HG03175 (cell line): ENCODE measurements around the gene ORAI3.

Source experiments
- ATAC-seq: cut with Tn5 transposase; IDR thresholded peaks from one replicate; pipeline ENCODE4 v1.9.1; 2021; ENCODE audit warnings: mild to moderate bottlenecking, moderate library complexity; ENCODE audit not compliant: unreplicated experiment

The ORAI3 gene

GRCh38 chr16:30987581-30988190 lies 38.8 kb downstream of the ORAI3 start:
- no peak for ATAC-seq

GRCh38 chr16:30989469-30990047 lies 40.7 kb downstream of the ORAI3 start:
- ATAC-seq: no peak

GRCh38 chr16:30990105-30990504 lies 41.2 kb downstream of the ORAI3 start:
- no peak for ATAC-seq

- ATAC-seq: no peak
These were observed 42.2 kb downstream of the ORAI3 start for GRCh38 chr16:30991052-30991451.

- ATAC-seq: no peak
These were observed 43.5 kb downstream of the ORAI3 start for GRCh38 chr16:30992276-30992780.

- ATAC-seq: no peak
These were observed 44.3 kb downstream of the ORAI3 start for GRCh38 chr16:30992931-30993816.

GRCh38 chr16:30995927-30996323 lies 47.1 kb downstream of the ORAI3 start:
- ATAC-seq: no peak

DNA sequence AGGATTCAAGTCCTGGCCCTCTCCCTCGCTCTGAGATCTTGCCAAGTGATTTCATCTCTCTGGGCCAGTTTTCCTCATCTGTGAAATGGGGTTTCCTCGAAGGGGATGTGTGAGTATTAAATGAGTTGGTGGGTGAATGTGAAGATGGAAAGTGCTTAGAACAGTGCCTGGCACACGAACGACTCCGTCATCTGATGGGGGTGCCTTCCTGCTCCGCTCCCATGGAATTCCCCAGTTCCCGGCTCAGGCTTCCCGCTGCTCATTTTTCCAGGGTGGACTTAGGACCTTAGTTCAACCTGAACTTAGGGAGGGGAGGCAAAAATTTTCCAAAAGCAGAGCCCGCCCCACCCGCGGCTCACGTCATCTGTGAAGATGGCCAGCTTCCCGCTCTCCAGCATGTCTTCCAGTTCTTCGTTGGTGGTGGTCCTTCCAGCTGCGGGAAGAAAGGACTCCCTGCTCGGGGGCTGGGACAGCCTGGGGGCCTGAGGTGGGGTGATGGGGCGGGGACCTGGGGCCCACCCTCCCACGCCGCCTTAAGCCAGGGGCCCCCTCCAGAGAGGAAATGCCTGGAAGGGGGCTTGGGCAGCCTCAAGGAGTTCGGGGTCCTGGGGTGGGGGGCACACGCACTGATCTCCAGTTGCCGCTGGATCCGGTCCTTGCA lies 47.6 kb downstream of the ORAI3 start:
- no peak for ATAC-seq

- ATAC-seq: peak; percentile 84
These were observed 48.3 kb downstream of the ORAI3 start for GRCh38 chr16:30996985-30997724.

DNA sequence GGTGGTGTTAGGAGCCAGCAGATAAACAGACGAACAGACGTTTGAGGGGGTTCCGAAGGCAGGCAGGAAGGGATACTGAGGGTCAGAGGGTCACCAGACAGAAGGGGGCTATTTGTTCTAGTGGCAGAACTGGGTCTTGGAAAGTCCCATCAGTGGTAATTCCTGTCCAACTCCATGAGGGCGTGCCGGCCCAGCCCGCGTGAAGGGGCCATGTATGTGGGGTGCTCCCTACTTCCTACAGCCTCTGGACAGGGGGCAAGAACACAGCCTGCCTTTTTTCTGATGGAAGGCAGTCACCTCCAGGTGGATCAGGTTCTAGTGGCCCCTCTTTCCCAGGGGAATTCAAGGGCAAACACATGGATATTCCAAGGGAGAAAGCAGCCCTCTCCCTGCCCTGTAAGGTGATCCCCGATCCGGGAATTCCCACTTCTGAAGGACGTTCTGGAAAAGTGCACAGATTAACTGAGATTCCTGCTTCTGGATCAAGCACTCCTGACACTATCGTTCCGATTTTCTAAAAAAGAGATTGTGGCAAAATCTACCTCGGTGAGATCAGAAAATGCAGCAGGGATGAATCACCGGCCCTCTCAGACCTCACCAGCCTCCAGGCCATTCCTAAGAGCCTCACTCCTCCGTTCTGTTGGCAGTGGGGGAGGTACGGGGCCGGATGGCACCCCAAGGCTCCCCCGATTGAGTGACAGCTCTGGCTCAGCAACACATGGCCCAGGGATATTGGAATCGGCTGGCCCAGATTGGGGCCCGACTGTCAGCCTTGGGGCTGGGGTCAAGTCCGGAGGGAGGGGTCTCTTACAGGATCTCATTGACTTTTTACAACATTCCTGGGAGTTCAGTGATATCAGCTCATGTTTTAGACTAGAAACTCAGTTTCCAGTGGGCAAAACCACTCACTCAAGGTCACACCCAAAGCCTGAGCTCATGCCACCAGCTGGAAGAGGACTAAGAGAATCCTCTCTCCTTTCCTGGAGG lies 49.1 kb downstream of the ORAI3 start:
- ATAC-seq: no peak

DNA sequence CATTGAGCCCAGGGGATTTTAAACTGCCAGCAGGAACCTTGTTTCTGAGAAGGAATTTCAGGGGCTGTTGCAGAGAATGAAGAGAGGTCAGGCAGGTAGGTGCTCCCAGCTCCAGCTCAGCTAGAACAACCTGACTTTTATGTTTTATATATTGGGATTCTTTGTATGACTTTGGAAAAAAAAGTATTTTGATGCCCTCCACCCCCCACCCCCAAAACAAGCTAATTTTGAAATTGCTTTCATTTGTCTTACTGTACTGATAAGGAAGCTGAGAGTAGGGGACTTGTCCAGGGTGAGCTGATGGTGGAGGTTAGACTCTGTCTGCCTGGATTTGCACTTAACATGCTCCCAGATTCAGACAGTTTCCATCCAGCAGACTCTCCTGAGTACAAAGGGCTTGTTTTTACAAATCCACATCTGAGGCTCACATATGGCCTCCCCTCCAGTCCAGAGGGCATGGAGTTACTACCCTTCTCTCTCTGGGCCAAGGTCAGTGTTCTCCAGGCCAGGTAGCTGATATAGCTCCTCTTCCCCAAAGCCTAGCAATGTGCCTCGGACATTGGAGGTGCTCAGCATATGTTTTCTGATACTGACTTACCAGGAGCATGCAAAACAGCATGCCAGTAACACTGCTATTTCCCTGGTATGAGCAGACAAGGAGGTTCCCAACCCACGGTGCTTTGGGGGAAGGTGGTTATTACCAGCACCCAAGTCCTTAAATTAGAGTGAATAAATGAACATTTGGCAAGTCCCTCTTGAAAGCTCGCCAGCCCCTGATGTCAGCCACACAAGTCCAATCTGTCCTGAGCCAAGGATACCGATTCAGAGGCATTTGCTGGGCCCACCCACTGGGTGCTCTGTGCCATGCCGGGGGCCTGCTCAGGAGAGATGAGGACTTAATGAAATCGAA lies 50.2 kb downstream of the ORAI3 start:
- no peak for ATAC-seq

DNA sequence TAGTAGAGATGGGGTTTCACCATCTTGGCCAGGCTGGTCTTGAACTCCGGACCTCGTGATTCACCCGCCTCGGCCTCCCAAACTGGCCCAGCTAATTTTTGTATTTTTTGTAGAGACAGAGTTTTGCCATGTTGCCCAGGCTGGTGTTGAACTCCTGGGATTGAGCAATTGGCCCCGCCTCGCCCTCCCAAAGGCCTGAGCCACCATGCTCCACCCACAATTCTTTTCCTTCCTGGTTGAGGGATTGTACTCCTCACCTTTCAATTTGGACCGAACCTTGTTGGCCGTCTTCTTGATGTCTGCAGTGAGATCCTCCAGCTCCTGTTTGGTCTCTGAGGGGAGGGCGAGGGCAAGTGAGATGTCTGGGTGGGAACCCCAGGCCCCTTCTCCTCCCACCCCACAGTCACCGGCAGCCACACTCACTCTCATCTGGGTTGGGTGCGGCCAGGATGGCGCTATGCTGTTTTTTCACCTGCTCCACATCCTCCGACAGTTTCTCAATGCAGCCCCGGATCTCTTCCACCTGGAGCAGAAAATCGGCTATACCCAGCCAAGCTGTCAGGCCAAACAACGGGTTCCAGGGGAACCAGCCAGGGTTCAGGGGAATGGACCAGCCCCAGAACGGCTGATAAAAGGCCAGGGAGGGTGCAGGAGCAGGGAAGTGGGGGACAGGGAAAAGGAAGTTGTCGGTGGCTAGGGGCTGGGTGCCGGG lies 52.0 kb downstream of the ORAI3 start:
- ATAC-seq: no peak

DNA sequence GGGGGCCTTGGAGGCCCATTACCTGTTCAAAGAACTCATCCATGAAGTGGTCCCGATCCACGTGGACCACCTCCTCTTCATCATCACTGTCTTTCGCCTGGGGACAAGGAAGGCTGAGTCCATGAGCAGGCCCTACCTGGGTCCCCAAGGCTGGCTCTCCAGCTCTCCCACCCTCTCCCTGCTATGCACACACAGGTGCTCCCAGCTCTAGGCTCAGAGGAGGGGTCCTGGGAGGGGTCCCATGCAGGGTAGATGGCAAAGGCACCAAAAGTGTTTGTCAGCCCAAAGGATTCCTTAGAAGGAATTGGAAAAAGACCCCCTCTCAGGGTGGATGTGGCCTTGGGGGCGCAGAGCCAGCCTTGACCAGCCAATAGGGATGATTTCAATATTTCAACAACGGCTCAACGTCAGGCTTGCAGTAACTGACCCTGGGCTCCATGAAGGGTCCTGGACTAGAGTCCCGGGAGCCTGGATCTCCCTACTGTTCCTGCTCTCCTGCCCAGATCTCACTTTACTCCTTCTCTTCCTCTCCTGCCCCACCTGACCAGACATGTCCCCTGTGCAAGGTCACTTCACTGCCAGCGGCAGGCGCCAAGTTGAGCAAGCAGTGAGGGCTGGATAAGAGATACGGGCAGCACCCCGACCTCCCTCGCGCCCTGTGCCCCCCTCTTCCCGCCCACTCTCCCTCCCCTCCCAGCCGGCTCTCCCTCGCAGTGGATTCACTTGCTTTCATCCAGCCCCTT lies 52.8 kb downstream of the ORAI3 start:
- no peak for ATAC-seq

GRCh38 chr16:31002250-31002700 lies 53.4 kb downstream of the ORAI3 start:
- no peak for ATAC-seq

GRCh38 chr16:31002862-31003341 lies 54.0 kb downstream of the ORAI3 start:
- no peak for ATAC-seq

DNA sequence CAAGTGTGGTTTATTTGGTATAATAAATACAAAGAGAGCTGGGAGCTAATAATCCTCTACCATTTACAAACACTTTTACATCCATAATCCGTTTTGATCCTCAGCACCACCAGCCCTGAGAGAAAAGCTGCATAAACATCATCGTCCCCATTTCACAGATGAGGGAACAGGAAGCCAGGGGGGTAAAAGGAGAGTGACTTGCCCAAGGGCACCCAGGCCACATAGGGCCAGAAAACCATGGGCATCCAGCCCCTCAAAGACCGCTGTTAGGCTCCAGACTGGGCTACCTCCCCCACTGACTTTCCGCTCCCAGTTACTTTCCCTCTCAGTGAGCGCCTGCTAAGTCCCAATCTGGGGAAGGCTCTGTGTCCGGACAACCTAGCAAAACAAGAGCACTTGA lies 54.9 kb downstream of the ORAI3 start:
- no peak for ATAC-seq
